HG02610 (cell line): ENCODE measurements around the gene XRCC6.
"Not testable (repeated sequence)": the region's sequence is repeated elsewhere in the genome, so short reads cannot be mapped to it uniquely, and the experiment has no call there.

Experiments
- ATAC-seq: cut with Tn5 transposase; IDR thresholded peaks from one replicate; pipeline ENCODE4 v1.9.1; 2021; ENCODE audit warnings: mild to moderate bottlenecking, moderate library complexity; ENCODE audit not compliant: unreplicated experiment

The XRCC6 gene

DNA sequence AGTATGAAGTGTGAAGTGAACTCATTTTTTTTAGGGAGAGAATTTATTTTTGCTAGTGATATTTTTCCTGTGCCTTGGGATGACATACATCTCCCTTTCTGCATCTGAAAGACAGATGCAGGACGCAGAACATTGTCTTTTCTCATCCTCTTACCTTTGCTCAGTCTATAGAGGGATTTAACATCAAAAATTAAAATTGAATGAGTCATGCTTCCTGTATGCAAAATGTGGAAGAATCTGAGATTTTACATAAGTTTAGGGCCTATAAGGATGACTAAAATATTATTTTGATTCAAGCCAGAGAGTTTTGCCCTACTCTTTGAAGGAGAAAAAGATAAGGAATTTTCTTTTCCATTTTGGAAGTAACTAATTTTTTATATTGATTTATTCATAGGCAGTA, 27.3 kb downstream of the XRCC6 start:
- ATAC-seq: no peak

DNA sequence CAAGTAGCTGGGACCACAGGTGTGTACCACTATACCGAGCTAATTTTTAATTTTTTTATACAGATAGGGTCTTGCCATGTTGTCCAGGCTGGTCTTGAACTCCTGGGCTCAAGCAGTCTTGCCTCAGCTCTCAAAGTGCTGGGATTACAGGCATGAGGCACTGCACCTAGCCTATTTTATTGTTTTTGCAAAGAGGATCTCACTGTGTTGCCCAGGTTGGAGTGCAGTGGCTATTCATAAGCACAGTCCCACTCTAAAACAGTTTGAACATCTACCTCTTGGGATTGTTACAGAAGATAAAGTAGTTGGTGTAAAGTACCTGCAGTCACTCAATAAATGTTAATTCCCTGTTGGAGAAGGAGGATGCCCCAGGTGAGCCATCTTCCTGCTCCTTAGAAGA, 29.1 kb downstream of the XRCC6 start:
- ATAC-seq: no peak

DNA sequence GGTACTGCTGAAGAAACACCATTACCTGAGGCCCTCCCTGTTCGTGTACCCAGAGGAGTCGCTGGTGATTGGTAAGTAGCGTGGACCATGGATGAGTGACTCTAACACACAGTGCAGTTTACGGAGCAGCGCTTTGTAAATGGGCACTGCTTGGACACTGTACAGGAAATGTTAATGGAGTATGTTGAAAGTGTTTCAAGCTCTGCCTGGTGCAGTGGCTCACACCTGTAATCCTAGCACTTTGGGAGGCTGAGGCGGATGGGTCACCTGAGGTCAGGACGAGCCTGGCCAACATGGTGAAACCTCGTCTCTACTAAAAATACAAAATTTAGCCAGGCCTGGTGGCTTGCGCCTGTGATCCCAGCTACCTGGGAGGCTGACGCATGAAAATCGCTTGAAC, 29.7 kb downstream of the XRCC6 start:
- ATAC-seq: no peak

DNA sequence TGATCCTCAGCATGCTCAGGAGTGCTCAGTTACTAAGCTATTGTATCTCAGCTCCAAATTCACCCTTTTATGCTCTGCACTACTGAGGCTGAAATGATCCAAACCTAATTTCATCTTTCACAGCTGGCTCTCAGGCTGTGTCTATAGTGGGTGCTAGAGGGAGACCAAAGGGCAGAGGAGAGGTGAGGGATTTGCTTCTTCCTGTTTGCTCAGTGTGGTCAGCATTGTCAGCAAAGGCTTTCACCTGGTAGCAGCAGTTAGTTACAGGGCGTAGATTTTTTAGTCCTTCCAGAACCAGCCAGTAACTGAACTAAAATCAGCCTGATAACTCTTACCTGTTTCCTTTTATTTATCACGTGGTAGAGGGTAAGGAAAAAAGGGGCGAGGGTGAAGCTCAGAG, 33.2 kb downstream of the XRCC6 start:
- ATAC-seq: no peak

DNA sequence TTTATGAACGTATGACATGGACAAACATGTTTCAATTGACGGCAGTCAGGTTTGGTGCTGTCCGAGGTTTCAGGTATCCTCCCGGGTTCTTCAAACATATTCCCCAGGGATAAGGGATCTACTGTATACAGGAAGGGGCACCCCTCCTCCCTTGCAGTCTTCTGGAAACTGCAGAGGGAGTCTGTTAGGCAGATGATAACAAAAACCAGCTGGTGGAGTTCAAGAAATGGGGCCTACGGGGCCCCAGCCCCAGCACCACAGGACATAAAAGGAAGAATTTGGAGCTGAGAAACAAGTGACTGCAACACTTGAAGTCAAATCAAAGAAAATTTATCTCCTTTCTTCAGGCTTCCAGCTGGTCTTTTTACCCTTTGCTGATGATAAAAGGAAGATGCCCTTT, 35.5 kb downstream of the XRCC6 start:
- no peak for ATAC-seq

DNA sequence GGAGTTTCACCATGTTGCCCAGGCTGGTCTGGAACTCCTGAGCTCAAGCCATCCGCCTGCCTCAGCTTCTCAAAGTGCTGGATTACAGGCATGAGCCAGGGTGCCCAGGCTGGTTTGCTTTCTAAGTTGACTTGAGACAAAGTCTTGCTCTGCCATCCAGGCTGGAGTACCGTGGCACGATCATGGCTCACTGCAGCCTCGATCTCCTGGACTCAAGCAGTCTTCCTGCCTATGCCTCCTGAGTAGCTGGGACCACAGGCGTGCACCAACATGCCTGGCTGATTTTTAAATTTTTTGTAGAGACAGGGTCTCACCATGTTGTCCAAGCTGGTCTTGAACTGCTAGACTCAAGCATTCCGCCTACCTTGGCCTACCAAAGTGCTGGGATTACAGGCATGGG, 36.6 kb downstream of the XRCC6 start:
- ATAC-seq: no peak

DNA sequence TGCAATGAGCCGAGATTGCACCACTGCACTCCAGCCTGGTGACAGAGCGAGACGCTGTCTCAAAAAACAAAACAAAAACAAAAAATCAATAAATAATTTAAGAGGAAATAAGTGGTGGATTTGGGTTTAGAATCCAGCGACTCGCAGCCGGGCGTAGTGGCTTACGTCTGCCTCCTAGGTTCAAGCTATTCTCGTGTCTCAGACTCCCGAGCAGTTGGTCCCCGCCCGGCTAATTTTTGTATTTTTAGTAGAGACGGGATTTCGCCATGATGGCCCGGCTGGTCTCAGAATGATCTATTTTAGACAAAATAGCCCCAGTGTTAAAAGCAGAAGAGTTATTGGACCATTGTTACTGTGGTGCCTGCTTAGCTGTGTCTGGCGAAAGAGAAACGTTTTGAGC, 37.8 kb downstream of the XRCC6 start:
- no peak for ATAC-seq

DNA sequence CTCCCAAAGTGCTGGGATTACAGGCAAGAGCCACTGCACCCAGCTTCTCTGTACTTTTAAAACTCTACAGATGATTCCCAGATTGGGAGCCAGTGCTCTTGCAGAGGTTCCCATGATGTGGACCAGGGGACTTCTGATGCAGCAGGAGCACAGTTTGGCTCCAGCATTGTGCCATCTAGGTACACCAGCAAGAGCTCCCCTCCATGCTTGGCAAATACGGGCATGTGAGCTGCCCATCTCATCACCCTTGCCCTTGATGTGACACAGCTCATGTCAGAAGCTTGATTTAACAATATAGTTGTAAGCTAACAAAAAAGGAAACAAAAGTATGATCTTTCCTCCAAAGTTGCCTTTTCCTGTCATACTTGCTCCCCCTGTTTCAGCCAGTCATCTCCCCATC, 38.8 kb downstream of the XRCC6 start:
- no peak for ATAC-seq

DNA sequence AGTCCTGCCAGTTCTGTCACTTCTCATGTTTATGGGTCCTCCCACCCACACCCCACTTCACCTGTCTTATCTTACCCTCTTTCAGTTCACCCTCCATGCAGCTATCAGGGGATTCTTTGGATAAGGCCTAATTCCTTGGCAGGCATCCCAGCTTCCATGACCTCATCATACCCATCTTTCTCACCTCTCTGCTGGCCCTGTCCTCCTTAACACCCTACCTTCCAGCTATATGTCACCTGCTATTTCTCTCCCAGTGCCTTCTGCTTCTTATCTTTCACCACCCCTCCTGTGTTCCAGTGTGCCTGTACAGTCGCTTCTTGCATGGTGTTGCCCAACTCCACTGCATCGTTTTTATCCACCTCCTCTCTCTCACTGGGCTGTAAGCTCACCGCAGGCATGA, 39.3 kb downstream of the XRCC6 start:
- no peak for ATAC-seq

DNA sequence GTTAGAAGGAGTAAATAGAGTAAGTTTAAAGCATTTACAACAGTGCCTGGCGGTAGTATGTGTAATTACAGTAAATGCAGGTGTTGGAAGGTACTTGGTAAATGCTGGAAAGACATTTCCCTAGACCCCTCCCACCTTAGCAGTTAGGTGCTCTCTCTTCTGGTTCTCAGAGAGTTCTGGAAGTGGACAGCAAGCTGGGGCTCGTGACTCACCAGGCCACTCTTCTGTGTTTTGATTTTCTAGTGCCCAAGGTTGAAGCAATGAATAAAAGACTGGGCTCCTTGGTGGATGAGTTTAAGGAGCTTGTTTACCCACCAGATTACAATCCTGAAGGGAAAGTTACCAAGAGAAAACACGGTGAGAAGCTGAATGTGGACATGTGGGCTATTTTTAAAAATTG, 40.0 kb downstream of the XRCC6 start:
- no peak for ATAC-seq

DNA sequence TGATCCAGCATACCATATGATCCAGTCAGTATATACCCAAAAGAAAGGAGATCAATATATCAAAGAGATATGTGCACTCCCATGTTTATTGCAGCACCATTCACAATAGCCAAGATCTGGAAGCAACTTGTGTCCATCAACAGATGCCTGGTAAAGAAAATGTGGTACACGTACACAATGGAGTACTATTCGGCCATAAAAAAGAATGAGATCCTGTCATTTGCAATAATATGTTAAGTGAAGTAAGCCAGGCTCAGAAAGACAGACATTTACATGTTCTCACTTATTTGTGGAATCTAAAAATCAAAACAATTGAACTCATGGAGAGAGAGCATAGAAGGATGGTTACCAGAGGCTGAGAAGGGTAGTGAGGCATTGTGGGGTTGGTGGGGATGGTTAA, 40.6 kb downstream of the XRCC6 start:
- ATAC-seq: no peak

DNA sequence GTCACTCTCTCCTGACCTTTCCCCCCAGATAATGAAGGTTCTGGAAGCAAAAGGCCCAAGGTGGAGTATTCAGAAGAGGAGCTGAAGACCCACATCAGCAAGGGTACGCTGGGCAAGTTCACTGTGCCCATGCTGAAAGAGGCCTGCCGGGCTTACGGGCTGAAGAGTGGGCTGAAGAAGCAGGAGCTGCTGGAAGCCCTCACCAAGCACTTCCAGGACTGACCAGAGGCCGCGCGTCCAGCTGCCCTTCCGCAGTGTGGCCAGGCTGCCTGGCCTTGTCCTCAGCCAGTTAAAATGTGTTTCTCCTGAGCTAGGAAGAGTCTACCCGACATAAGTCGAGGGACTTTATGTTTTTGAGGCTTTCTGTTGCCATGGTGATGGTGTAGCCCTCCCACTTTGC, 42.5 kb downstream of the XRCC6 start:
- ATAC-seq: not testable (repeated sequence)

DNA sequence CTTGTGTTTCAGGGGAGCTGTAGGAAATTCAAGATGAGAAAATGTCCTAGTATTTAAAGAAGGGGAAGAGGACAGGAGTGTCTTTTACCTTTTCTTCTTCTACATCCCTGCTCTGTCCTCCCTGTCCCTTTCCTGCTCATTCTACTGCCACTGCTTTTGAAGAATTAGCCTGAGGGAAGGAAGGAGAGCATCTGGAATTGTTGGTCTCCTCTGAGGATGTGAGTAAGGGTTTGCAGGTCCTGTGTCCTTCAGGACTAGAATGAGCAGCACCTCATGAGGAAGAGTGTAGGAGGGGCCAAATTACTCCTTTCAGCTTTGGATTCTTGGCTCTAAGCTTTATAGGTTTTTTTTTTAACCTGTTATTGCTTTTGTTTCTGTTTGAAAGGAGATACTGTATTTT, 43.4 kb downstream of the XRCC6 start:
- ATAC-seq: no peak

DNA sequence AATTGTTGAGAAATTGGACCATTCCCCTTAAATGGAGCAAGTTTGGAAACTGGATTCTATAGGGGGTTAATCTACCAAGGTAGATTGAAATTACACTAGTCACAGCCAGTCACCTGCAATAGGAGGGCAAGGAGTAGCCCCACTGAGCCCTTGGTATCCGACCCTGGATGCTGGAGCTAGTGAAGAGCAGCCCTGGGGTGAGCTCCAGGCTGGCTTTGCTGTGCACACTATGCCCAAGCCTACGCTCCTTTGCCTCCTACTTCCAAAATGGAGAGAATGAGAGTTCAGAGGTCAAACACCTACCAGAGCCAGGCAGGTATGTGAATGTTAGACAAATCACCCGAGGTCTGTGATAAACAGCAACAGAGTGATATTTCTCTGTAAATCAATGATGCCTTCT, 43.9 kb downstream of the XRCC6 start:
- no peak for ATAC-seq

DNA sequence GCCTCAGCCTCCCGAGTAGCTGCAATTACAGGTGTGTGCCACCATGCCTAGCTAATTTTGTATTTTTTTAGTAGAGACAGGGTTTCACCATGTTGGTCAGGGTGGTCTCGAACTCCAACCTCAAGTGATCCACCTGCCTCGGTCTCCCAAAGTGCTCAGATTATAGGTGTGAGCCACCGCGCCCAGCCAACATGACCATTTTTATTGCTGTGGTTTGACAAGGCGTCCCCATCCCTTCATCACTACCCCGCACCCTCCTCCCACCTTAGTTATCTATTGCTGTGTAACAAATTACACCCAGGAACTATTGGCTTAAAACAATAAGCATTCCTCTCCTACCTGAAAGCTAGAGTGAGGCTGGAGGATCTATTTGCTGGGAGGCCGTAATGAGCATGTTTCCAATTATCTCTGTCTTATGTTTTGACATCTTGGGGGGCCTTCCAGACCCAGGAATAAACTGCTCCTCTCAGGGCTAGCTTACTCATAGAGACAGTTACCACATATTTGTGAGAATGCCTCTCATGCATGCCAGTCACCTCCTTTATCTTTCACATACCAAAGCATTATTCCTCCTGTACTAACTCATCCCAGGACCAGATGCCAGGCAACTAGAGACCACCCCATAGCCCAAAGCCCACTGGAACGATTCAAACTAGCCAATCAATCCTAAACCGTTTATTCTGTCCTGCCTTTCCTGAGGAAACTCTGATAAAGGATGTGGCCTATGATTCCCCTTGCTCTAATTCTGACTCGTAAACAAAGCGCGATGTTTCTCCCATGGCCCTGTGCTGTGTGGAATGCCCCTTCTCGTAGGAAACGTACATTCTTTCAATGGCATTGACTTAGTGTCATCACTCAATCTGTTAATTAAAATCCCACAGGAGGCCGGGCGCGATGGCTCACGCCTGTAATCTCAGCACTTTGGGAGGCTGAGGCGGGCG, 48.1 kb downstream of the XRCC6 start:
- no peak for ATAC-seq

DNA sequence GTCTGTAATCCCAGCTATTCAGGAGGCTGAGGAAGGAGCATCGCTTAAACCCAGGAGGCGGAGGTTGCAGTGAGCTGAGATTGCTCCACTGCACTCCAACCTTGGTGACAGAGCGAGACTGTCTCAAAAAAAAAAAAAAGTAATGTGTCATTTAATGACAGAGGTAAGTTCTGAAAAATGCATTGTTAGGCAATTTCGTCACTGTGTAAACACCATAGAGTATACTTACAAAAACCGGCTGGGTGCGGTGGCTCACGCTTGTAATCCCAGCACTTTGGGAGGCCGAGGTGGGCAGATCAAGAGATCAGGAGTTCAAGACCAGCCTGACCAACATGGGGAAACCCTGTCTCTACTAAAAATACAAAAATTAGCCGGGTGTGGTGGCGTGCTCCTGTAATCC, 51.0 kb downstream of the XRCC6 start:
- ATAC-seq: not testable (repeated sequence)

DNA sequence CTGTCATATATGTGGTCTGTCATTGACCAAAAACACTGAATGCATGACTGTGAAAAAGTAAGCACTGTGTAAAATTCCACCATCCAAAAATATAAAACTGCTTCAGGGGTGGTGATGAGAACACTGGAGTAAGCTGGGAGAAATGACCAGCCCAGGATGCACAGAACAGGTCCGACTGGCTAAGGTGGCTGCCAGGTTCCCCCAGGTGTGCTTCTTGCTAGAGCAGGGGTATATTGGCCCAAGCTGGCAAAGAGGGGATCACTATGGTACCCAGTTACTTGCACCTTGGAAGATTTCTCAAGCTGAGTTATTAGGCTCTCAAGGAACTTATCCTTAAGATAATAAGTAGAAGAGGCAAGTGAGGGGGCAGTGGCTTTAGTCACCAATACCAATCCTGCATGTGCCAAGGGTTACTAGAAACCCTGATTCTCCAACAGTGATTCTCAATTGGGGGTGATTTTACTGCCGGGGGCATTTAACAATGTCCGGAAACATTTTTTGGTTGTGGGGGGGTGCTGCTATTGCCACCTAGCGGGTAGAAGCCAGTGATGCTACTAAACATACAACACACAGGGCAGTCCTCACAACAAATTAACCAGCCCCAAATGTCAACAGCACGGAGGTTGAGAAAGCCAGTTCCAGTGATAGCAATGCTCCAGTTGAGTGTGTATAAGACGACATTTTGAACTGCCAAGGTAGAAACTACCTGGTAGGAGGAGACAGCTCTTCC, 51.9 kb downstream of the XRCC6 start:
- no peak for ATAC-seq

DNA sequence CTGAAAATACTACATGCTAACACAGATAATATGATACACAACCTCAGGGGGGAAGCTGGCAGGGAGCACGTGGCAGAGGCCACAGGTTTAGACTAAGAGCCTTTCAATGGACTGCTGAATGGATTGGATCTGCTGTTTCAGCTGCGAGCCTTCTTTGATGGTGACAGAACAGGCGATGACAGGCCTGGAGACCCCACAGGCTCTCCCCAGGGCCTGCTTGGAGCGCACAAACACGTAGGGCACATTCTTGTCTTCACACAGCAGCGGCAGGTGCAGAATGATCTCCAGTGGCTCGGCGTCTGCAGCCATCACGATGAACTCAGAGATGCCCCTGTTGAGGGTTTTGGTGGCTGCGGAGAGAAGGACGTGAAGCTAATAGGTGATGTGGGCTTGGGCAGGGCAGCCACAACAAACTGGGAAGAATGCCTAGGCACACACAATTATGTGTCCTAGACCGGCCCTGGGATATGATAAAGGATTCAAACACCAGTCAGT, 53.8 kb downstream of the XRCC6 start:
- no peak for ATAC-seq

DNA sequence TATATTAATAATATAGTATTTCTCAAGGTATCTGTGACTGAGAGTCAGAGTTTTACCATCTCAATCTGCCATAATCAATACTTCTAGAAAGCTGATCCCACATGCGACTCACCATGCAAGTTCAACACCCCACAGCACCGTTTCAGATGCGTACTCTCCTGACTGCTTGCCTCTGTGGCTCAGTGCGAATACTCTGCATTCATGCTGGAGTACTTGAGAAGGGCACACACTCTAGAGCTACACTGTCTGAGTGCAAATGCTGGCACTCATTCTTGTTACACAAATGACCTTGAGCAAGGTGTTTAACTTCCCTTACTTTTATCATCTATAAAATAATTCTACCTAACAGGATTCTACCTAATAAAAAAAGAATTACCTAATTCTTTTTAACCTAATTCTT, 55.0 kb downstream of the XRCC6 start:
- no peak for ATAC-seq

DNA sequence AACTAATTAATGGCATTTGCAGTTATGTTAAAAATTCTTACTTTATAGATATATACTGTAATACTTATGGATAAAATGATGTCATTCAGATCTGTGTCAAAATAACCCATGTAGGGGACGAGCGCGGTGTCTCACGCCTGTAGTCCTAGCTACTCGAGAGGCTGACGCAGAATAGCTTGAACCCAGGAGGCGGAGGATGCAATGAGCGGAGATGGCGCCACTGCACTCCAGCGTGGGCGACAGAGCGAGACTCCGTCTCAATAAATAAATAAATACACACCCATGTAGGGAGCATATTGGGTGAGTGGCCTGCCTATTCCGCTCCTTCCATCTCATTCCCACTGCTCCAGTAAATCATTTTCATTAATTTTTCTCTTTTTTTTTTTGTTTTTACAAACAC, 60.5 kb downstream of the XRCC6 start:
- ATAC-seq: no peak

DNA sequence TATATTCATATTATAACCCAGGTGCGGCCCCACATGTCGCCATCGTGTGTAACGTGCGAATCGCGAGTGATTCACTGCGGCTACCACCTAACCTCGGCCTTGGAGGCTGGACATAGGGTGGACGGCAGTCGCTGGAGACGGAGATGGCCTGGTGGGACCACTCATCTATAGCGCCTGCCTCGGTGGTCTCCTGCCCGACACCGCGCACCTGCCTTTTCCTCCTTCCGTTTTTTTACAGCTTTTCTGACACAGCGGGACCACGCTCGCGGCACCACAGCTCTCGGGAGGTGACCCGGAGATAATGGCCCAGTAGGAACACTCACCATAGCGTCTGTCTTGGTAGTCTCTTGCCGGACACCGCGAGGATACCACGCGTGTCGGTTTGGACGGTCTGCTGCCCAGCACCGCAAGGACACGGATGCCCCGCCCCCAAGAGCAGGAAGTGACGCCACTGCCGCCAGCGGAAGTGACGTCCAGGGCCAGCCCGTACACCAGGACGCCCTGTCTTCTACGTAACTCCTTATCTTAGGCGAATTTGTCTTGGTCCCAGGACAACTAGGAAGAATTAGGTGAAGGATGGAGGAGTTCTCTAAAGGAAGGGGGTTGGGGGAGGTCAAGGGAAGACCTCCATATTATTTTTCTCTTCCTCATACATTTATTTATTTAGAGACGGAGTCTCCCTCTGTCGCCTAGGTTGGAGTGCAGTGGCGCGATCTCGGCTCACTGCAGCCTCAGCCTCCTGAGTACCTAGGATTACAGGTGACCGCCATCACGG, 61.1 kb downstream of the XRCC6 start:
- ATAC-seq: peak; percentile 53
